Right kidney (tissue), 1 donor: ENCODE data around the gene HOXD10.
A peak's percentile ranks its signal among the peaks of the same experiment; 100 is the strongest.

Source experiments
- DNase-seq: peaks from one replicate; pipeline ENCODE4 v3.0.0-alpha.2; 2016

HOXD10 gene

DNA sequence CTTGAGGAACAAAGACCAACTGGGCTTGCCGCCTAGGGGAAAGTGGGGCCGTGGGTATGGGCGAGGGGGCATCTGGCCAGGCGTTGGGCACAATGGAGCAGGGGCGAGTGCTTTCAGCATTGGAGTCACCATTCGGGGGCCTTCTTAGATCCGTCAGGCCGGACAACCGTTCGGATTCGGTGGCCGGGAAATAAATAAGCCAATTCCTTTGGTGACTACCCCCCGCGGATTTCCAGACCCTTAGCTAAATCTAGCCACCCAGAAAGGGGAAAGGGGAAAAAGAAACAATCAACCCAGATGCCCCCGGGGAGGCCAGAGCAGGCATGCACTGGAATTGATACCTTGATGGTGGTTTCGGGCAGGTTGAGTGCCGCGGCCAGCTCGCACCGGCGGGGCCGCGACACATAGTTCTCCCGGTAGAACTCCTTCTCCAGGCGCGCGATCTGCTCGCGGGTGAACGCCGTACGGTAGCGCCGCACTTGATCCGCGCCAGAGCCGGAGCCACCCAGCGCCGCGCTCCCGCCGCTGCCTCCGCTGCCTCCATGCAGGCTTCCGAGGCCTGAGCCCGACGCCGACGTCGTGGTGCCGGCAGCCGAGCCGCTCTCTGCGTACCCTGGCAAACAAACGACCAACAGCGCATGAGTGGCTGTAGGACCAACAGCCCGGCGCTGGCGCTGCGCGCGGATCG is 34.6 kb upstream of the HOXD10 start:
- DNase-seq = peak; percentile 92

DNA sequence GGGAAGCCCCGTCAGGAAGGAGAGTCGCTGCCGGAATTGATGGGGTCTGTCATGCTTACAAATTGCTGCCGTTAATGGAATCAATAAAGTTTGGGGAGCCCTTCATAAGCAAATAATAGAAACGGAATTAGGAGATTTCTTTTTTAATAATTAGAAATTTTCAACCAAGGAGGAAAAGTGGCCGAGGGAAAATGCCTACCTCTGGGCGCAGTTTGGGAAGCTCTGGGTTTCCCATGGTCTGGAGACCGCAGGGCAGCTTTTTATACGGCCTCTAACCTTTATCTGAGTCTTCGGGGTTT is 34.1 kb upstream of the HOXD10 start:
- no peak for DNase-seq

- DNase-seq = peak; percentile 83
These were observed 33.5 kb upstream of the HOXD10 start for GRCh38 chr2:176082824-176083751.

DNA sequence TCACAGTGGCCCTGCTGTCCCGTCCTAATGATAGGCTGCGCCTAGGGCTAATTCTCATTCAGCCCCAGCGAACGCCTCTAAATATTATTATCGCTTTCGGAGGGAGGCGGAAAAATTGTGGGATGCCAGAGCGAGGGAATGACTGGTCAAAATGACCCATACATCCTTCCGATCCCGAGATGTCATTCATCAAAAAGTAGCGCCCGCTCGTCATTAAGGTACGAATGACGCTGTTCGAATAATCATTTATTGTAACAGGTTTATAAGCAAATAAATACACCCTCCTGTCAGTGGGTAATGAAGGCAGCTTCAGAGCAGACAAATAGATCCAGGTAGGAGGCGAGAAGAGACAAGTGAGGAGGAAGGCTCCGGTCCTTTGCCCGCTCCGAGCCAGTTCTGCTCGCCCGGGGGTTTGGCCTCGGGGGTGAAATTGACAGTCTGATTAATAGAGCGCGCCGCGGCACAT is 32.7 kb upstream of the HOXD10 start, which contains the start of gene EVX2:
EVX2 (minus strand) TSS at position 167 of the 466 bp plus-strand sequence. CDS start 186 bp downstream, outside the sequence.
- peak; percentile 64 for DNase-seq

- DNase-seq = no peak
These were observed 31.9 kb upstream of the HOXD10 start for GRCh38 chr2:176084611-176085119.

GRCh38 chr2:176085120-176085788 is 31.3 kb upstream of the HOXD10 start:
- DNase-seq = peak; percentile 71

DNA sequence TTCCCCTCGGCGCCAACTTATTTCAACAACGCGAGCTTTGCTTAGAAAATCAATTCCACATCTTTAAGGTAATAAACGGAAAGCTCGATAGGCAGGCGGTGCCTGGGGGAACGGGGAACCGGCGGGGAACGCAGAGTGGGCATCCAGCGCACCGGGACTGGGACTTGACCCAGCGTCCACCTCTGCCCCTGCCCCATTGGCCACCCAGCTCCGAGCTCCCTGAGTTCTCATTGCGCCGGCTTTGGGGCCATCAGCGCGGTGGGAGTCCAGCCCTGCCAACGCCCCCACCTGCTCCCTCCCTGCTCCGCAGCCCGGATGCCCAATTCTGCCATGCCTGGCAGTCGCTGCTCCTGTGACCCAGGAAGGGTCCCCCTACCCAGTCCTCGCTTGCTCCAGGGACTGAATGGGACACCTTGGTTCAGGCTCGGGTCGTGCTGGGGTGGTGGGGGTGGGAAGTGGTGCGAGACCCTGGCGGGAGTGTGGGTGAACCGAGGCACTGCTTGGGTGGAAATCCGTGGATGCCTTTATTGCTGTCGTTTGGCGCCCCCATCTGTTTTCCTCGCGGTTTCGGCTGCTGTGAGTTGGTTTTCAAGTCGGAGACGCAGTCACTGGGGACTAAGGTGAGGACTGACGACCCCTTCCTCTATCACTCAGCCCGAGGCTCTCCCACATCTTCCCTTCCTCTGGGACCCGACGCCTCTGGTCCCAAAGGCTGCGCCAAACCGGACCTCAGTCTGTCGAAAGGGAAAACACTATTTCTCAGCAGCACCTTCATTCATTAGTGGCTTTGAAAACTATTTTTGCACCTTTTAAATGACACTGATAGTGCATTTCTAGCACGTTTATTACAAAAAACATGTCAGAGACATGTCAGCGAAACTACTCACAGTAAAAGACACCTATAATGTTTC is 30.5 kb upstream of the HOXD10 start:
- DNase-seq = peak; percentile 70

DNA sequence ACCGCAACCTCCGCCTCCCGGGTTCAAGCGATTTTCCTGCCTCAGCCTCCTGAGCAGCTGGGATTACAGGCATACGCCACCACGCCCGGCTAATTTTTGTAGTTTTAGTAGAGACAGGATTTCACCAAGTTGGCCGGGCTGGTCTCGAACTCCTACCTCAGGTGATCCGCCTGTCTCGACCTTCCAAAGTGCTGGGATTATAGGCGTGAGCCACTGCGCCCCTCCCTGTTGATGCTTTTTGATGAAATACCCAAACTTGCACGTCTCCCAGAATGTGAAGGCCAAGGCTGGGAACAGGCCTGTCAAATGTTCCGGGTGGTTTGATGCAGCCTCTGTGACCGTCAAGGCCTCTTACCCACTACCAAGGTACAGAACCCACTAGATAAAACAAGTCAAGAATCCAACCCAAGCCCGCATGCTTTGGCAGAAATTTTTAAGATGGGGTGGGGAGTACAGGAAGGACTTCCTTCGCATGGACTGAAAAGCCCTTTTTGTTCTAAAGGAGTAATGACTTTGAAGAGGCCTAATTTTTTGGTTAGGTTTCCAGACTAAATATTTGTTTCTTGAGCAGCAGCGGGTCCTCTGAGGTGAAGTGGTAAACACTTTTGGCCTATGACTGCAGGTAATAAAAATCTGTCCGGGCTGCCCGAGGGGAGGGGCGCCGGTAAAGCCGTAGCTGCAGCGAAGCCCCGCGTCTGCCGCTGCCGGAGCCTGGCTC is 29.1 kb upstream of the HOXD10 start:
- DNase-seq = no peak

DNA sequence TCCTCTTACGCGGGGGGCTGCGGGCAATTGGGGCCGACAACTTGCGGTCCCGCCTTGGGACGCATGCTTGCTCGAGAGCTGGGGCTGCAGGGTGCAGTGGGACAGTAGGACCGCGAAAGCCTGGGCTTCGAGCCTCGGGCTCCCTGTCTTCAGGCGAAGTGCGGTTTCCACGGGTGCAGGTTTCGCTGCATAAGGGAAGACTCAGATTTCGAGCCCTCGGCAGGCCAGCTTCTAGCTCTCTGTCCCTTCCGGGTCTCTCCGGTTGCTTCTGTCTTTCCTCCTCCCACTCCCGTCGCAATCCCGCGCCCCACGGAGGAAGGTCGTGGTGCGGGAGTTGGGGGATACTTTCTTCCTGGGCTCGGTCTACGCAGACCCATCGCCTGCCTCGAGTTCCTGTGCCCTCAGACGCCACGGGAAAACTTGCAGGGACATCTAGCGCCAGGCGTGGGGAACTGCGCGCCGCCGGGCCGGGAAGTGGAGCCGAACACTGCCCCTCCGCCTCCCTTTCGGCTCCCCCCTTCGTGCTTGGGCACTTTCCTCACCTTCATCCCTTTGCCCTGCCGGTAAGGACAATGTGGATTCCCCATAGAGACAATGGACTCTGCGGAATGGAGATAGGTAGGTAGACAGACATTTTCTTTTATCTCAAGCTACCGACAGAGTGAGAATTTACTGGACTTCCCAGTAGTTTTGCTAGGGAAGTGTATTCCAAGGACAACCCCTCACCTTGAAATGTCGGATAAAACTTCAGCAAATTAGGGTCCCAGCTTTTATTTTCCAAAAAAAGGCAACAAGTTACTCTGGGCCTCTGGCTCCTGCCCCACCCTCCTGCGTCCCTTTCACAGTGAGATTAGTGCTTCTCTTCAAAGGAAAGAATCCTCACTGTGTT is 28.3 kb upstream of the HOXD10 start:
- DNase-seq = peak; percentile 89

DNA sequence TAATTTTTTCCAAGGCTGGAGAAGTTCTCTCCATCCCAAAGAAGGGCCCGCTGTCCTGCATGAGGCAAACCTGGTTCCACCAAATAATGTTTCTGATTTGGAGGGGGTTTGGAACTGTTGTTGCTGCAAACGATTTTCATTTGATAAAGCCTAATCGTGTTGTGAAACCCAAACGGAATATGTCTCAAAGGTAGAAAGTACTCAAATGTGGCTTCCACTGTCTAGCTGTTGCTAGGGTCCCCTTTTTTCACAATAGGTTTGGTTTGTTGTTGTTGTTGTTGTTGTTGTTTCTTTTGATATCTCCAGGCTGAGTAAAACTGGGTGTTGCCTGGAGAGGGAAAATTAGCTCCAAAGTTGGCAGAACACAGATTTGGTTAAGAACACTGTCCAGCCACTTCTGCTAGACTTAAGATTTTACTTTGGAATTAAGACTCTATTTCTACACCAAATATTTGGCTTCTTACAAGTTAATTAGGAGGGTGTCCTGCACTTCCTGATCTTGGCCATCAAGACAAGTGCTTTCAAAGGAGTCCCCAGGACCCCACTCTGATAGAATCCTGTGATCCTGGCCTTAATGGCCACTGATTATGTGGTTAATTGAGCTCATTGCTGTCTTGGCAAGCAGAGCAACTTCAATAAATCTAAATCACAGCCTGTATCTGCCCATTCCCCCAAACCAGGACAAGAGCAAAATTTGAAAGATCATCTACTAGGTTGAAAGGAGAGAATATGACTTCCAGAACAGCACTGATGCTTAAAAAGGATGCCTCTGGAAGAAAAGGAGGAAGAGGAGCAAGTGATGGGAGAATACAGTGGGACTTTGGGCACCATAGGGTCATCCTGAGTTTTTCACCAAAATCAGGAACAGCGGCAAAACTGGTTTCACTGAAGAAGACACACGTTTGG is 27.4 kb upstream of the HOXD10 start:
- DNase-seq = peak; percentile 26

DNA sequence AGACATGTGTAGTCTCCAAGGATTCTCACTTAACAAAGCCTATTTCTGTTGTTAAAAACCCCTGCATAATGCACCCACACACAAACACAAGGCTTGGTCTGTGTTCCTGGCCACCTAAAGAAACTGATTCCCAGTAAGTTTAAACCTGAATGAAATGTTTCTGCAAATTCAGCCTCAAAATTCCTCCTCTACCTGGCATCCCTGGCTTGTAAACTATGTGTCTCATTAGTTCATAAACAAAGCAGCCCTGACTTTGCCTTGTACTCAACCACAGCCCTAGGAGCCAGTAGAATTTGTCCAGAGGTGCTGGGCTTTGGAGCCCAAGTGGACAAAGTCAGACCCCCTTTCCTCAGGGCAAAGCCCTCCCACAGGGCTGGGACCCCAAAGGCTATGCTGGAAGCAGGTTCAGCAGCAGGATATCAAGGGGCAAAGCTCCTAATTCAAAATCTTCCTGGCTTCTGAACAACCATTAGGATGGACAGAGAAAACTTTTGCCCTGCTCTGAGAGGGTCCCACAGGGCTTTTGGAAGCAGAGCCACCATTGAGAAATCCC is 26.7 kb upstream of the HOXD10 start:
- DNase-seq = peak; percentile 24

DNA sequence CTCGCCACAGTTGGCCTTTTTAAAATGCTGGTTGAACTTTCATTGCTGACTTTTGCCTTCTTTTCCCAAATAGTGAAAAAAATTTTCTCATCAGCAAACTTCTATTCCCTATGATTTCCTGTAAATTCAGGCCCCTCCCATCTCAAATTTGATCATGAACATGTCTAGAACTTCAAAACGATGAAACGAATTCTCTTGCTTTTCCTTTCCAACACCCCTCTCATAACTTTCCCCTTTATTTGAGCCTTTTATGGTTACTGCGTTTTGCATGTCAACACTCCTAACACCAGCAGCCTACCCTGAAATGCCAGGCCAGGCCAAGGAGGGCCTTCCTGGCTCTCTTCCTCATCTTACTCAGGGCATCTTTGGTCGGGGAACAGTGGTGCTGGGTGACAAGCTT is 25.7 kb upstream of the HOXD10 start:
- DNase-seq = no peak

DNA sequence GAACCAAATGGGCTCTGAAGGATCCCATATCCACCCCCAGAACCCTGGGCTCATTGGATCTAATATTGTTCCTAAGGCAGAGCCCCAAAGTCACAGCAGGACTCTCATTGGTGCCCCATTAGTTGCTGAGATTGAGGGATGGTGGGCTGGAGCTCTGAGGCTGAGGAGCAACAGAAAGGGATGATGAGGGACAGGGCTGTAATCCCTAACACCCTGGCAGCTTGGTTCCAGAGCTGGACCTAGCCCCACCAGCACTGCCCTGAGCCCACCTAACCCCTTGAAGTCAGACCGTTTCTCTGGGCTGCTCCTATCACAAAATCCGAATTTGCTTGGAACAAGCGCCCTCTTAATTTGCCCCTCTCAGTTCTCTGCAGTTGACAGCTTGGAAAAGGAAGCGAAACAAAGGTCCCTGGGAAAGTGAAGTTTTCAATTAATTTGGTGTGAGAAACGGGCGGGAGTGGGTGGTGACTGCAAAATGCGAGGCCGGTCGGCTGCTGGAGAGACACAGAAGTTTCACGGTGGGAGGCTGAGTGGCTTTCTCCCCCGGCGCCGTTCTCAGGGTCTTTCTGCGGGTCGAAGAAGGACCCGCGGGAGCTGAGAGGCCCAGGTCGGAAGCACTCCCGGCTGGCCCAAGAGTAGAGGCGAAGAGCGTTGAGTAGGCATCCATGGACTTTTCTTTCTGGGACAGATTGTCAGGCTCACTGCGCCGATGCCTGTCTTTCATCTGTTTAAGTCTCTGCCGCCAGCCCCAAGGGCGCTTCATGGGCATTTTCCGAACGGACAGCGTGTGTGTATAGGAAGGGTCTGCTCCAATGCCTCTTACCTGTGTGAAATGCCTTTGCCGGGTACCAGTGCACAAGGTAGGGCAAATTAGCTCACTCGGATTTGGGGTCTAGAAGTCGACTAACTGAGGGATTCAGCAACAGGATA is 25.0 kb upstream of the HOXD10 start:
- peak; percentile 68 for DNase-seq

- DNase-seq = peak; percentile 87
These were observed 24.1 kb upstream of the HOXD10 start, which contains the start of gene HOXD13 for GRCh38 chr2:176092270-176093144. Gene HOXD13, plus strand, starts transcription at chr2:176092721. Its CDS starts 170 bp downstream, at chr2:176092891.

DNA sequence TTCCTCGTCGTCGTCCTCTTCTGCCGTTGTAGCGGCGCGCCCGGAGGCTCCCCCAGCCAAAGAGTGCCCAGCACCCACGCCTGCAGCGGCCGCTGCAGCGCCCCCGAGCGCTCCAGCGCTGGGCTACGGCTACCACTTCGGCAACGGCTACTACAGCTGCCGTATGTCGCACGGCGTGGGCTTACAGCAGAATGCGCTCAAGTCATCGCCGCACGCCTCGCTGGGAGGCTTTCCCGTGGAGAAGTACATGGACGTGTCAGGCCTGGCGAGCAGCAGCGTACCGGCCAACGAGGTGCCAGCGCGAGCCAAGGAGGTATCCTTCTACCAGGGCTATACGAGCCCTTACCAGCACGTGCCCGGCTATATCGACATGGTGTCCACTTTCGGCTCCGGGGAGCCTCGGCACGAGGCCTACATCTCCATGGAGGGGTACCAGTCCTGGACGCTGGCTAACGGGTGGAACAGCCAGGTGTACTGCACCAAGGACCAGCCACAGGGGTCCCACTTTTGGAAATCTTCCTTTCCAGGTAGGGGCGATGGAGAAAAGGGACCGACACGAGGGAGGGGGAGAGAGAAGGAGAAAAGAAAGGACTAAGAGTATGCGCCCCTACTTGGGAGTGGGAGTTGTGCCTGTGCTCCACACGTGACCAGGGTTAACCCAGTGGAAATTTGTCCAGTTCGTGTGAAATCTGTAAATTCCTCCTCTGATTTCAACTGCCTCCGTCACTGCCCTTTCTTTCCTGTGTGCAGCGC is 23.3 kb upstream of the HOXD10 start:
- no peak for DNase-seq
